PC-9 (cell line): ENCODE data around the gene PHACTR1. TPM values are rescaled to one million over a fixed set of nuclear protein-coding genes. Genes with fewer than 3 reads are reported as not detected.

Source experiments
- BruUV-seq: library from RNA; stranded (reverse); fragments of 400-500 nt; replicated peaks from 2 replicates; lab custom pipeline; 2021; lab: Mats Ljungman, UMichigan
- CTCF ChIA-PET: fragments of 300-600 bp; sonication (Branson Sonifier 250); formaldehyde crosslinking; loops from one replicate; lab custom pipeline; 2022; ENCODE audit warnings: antibody characterized with exemption; lab: Charles Lee
- POLR2A ChIA-PET: fragments of 300-600 bp; sonication (Branson Sonifier 250); formaldehyde crosslinking; loops from one replicate; lab custom pipeline; 2022; ENCODE audit warnings: antibody characterized with exemption; ENCODE audit not compliant: unreplicated experiment; lab: Charles Lee
- DNase-seq, 2 experiments: peaks; one replicate each; pipeline versions ENCODE4 v3.0.0 to v3.0.0-alpha.2; 2015 to 2022; ENCODE audit warnings: mixed read lengths in 1 of 2
- H2AFZ ChIP-seq: fragments of 200-600 bp; sonication (generic); 2 replicates; pipeline ENCODE4 v1.8.1; 2017; ENCODE audit warnings: antibody characterized with exemption
- H3F3A ChIP-seq: fragments of 200-600 bp; sonication (generic); 2 replicates; pipeline ENCODE4 v1.8.1; 2017; ENCODE audit warnings: antibody characterized with exemption, mild to moderate bottlenecking, low read depth; ENCODE audit not compliant: insufficient read depth
- H3K27ac ChIP-seq: fragments of 200-600 bp; sonication (generic); 2 replicates; pipeline ENCODE4 v1.6.1; 2016; ENCODE audit warnings: mixed run types
- H3K27me3 ChIP-seq: fragments of 200-600 bp; sonication (generic); 2 replicates; pipeline ENCODE4 v1.6.1; 2016; ENCODE audit warnings: low read depth, mixed run types; ENCODE audit not compliant: insufficient read depth
- H3K36me3 ChIP-seq: fragments of 200-600 bp; sonication (generic); 2 replicates; pipeline ENCODE4 v1.6.1; 2016; ENCODE audit warnings: low read depth, mixed run types
- H3K4me1 ChIP-seq: fragments of 200-600 bp; sonication (generic); replicated peaks from 2 replicates; pipeline ENCODE4 v1.6.1; 2016; ENCODE audit warnings: mixed run types; ENCODE audit not compliant: insufficient read depth
- H3K4me2 ChIP-seq: fragments of 200-600 bp; sonication (generic); 2 replicates; pipeline ENCODE4 v1.6.1; 2017; ENCODE audit warnings: mixed run types
- H3K4me3 ChIP-seq: fragments of 200-600 bp; sonication (generic); 2 replicates; pipeline ENCODE4 v1.6.1; 2016; ENCODE audit warnings: mixed run types
- H3K79me2 ChIP-seq: fragments of 200-600 bp; sonication (generic); 2 replicates; pipeline ENCODE4 v1.6.1; 2017; ENCODE audit warnings: low read depth, mixed run types
- H3K9me2 ChIP-seq: fragments of 200-600 bp; sonication (generic); 2 replicates; pipeline ENCODE4 v1.8.1; 2017; ENCODE audit warnings: mild to moderate bottlenecking; ENCODE audit not compliant: insufficient read depth
- H3K9me3 ChIP-seq: fragments of 200-600 bp; sonication (generic); 2 replicates; pipeline ENCODE4 v1.8.1; 2016; ENCODE audit warnings: low read depth; ENCODE audit not compliant: insufficient read depth
- H4K20me1 ChIP-seq: fragments of 200-600 bp; sonication (generic); 2 replicates; pipeline ENCODE4 v1.8.1; 2017; ENCODE audit not compliant: insufficient read depth
- EZH2 ChIP-seq: fragments of 200-600 bp; sonication (generic); IDR thresholded peaks from 2 replicates; pipeline ENCODE4 v1.8.0; 2017; ENCODE audit warnings: antibody characterized with exemption, low read depth
- intact Hi-C: fragments of 100-400 bp; cut with micrococcal nuclease; formaldehyde crosslinking; loops from one replicate; pipeline ENCODE4 v1.10.0; 2022; ENCODE audit not compliant: unreplicated experiment
- total RNA-seq: library from RNA; stranded (reverse); gene quantifications from 2 replicates; pipeline ENCODE4 v1.2.3, GENCODE V29; 2021
- TF ChIP-seq, protein P1 (sequence below): fragments of 200-600 bp; sonication (generic); conservative IDR thresholded peaks from 2 replicates; pipeline ENCODE4 v1.6.1; 2017; ENCODE audit warnings: mixed run types, antibody characterized with exemption, mild to moderate bottlenecking, moderate library complexity

Gene PHACTR1
- total RNA-seq, 1 experiment from 2014 or later: not detected

DNA sequence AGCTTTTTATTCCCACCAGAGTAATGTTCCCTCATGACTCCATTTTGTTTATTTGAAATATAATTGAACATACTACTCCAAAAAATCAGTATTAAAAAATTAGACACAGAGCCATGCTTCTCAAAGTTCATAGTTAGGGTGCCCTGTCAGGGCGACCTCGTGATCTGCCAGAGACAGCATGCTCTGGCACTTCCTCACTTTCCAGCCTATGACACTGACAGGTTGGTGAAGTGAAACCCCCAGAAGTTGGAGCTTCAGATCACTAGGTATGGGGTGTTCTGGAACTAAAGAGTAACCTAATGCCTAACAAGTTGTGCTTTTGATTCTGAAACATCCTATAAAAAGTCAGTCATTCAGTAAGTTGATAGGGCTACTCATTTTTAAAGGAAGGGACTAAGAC lies 518.8 kb downstream of the PHACTR1 start:
- ChIA-PET POLR2A (no interaction called here), CTCF (no interaction called here)
- H3K27ac ChIP-seq: no peak overlapping the region
- peaks cover 50% of the 10 kb centered on the region for H3K27me3 ChIP-seq
- BruUV-seq: no TSS peak
- H3K4me3 ChIP-seq: no peak overlapping the region
- TF ChIP-seq, protein P1, sequence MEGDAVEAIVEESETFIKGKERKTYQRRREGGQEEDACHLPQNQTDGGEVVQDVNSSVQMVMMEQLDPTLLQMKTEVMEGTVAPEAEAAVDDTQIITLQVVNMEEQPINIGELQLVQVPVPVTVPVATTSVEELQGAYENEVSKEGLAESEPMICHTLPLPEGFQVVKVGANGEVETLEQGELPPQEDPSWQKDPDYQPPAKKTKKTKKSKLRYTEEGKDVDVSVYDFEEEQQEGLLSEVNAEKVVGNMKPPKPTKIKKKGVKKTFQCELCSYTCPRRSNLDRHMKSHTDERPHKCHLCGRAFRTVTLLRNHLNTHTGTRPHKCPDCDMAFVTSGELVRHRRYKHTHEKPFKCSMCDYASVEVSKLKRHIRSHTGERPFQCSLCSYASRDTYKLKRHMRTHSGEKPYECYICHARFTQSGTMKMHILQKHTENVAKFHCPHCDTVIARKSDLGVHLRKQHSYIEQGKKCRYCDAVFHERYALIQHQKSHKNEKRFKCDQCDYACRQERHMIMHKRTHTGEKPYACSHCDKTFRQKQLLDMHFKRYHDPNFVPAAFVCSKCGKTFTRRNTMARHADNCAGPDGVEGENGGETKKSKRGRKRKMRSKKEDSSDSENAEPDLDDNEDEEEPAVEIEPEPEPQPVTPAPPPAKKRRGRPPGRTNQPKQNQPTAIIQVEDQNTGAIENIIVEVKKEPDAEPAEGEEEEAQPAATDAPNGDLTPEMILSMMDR: no peak
- no peak for TF ChIP-seq EZH2
- no peaks in the 10 kb centered on the region for H3K9me3 ChIP-seq
- no peaks in the 10 kb centered on the region for H3K79me2 ChIP-seq
- H3K9me2 ChIP-seq: no peaks in the 10 kb centered on the region
- H3K4me1 ChIP-seq: no peaks in the 10 kb centered on the region
- H4K20me1 ChIP-seq: no peaks in the 10 kb centered on the region
- no peak overlapping the region for H3K4me2 ChIP-seq
- H3K36me3 ChIP-seq: no peaks in the 10 kb centered on the region
- H3F3A ChIP-seq: no peaks in the 10 kb centered on the region
- intact Hi-C loops: no loop called here
- no peak for DNase-seq
- H2AFZ ChIP-seq: no peak overlapping the region

DNA sequence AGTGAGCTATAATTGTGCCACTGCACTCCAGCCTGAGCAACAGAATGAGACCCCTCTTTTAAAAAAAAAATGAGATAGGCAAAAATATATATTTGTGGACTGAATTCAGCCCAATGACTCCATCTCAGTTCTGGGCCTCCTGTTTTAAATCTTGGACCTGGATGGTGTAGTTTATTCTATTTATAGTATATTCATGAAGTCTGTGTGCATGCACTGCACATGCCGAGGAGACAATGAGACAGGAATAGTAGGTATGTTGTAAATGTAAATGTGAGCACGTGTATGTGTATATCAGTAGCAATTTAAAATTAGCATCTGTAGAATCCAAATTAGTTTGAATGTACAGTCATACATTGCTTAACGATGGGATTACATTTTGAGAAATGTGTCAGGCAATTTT lies 520.8 kb downstream of the PHACTR1 start:
- Histone ChIP-seq H3K9me3 (no peaks in the 10 kb centered on the region), H3K79me2 (no peaks in the 10 kb centered on the region), H2AFZ (no peak overlapping the region), H3K9me2 (no peaks in the 10 kb centered on the region), H3K27me3 (peaks cover 59% of the 10 kb centered on the region), H3K4me1 (no peaks in the 10 kb centered on the region), H3F3A (no peaks in the 10 kb centered on the region), H4K20me1 (no peaks in the 10 kb centered on the region), H3K4me2 (no peak overlapping the region), H3K36me3 (no peaks in the 10 kb centered on the region), H3K4me3 (no peak overlapping the region), H3K27ac (no peak overlapping the region)
- intact Hi-C loops: no loop called here
- DNase-seq: no peak
- POLR2A ChIA-PET: no interaction called here
- TF ChIP-seq EZH2: no peak
- TF ChIP-seq, protein P1: no peak
- CTCF ChIA-PET: no interaction called here
- BruUV-seq: no TSS peak

DNA sequence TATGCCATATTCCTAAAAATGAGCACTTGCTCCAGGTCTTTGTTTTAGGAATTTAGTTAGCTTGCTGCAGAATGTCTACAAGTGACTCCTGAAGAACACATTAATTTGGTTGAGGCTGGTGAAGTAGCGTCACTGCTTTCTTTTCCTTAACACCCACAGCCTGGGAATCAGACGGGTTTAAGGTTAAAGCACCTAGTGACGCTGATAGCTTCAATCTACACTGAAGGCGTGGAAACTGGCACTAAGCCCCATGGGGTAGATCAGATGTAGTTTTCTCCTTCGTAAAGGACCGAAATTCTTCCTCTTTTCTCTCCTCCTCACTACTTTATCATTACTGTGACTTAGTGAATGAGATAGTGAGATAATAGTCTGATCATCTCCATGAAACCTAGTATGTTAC lies 521.5 kb downstream of the PHACTR1 start:
- TF ChIP-seq, protein P1: no peak
- TF ChIP-seq EZH2: no peak
- Histone ChIP-seq H3K9me3 (no peaks in the 10 kb centered on the region), H3K4me1 (no peaks in the 10 kb centered on the region), H3K27me3 (peaks cover 65% of the 10 kb centered on the region), H2AFZ (no peak overlapping the region), H3K27ac (no peak overlapping the region), H3K79me2 (no peaks in the 10 kb centered on the region), H3F3A (no peaks in the 10 kb centered on the region), H3K36me3 (no peaks in the 10 kb centered on the region), H3K4me2 (no peak overlapping the region), H4K20me1 (no peaks in the 10 kb centered on the region), H3K4me3 (no peak overlapping the region), H3K9me2 (no peaks in the 10 kb centered on the region)
- DNase-seq: no peak
- ChIA-PET CTCF (no interaction called here), POLR2A (no interaction called here)
- no TSS peak for BruUV-seq
- intact Hi-C loops: no loop called here
